ENCODE data around the gene ANGPTL4.
A peak's percentile ranks its signal among the peaks of the same experiment; 100 is the strongest.
"Not testable (repeated sequence)": the region's sequence is repeated elsewhere in the genome, so short reads cannot be mapped to it uniquely, and the experiment has no call there.

The ANGPTL4 gene

DNA sequence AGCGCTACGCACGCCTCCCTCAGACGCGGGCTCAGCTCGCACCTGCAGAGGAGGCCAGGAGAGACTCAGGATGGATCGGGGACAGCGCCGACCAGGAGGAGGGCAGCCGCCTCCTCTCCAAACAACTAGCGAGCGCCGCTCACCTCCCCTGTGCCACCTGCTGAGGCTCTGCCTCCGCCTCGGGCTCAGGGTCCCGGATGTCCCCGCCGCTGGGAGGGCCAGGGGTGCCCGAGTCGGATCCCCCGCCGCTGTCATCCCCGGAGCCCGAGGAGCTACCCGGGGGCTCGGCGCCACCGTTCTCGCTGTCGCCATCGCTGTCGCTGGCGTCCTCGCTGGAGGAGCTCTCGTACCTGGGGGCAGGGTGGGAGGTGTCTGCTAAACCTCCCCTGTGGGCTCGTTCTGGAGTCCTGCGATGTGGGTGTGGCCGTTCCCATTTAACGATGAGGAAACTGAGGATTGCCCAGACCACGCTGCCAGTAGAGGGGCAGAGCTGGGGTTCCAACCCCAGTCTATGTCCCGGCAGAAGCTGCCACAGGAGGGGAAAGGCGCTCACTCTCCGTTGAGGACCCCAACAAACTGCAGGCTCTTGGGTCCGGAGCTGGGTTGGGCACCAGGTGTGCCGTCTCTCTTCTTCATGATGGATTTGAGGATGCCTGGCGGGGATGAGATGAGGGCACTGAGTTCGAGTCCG lies 30.0 kb upstream of the ANGPTL4 start:
- no peak overlapping the region for H3K27ac ChIP-seq
- no peak for DNase-seq (ENCODE audit: low read depth, low spot score)

DNA sequence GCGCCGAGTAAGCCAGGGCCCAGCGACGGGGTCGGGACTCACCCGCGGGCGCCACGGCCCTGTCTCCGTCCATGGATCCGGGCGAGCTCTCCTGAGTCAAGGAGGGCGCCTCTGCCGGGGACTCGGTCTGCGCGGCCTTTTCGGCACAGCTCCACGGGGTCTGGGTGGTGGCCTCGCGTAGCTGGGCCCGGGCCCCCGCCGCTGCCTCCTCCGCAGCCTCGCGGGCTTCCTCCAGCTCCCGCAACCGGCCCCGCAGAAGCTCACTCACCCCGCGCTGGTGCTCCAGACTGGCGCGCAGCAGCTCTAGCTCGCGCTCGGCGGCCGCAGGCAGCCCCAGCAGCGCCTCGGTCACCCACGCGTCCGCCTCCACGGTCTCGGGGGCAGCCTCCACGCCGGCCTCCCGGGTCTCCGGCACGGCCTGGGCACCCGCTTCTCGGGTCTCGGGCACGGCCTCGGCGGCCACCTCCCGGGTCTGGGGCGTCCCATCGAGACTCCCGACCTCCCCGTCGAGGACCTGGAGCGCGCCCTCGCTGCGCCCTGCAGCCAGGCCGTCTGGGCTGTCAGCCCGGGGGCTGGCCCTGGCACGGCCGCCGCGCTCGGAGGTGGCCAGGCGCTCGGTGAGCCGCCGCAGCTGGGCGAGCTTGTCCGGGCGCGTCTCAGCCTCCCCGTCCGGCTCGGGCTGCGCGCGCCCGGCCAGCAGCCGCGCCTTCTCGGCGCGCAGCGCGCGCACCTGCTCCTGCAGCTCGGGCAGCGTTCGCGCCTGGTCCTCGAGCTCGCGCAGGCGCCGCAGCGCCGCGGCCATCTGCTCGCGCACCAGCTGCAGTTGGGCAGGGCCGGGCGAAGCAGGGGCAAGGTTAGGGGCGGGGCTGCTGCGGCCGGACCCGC lies 29.3 kb upstream of the ANGPTL4 start:
- no peak overlapping the region for H3K27ac ChIP-seq
- DNase-seq (ENCODE audit: low read depth, low spot score), result peak; percentile 82

DNA sequence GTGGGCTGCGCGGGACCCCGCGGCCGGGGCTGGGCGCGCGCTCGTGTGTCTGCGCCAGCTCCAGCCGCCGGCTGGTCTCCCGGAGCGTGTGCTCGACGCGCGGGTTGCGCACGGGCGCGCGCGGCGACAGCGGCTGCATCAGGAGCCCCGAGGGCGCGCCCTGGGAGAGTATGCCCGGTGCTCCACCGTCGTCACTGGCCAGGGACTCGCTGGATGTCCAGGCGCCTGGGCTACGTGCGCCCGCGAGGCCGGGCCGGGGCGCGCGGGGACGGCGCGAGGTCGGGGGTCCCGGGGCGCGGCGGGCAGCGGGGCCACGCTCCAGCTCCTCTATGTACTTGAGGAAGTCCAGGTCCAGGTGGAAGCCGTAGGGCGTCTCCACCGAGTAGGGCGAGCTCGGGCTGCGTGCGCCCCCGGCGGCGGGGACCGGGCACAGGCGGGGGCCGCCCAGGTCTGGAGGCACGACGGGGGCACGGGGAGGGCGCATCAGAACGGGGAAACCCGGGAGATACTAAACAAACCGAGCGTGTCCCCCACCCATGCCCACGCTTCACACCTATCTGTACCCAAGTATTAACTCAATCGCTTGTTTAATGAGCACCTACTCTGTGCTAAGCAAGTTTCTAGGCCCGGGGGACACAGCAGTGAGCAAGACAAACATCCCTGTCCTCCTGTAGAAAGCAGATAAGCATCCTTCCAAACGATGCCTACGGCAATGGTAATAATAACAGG lies 28.4 kb upstream of the ANGPTL4 start:
- H3K27ac ChIP-seq, result peak overlapping the region; percentile 20
- no peak for DNase-seq (ENCODE audit: low read depth, low spot score)

DNA sequence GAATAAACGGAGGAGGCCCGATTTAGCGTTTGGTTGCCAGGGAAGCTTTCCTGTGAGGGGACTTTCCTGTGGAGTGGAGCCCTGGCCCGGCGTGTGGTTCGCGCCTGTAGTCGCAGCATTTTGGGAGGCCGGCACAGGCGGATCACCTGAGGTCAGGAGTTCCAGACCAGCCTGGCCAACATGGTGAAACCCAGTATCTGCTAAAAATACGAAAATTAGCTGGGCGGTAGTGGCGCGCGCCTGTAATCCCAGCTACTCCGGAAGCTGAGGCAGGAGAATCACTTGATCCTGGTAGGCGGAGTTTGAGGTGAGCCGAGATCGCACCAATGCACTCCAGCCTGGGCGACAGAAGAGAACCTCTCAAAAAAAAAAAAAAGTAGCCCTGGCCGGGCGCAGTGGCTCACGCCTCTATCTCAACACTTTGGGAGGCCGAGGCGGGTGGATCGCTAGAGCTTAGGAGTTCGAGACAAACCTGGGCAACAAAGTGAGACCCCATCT lies 27.8 kb upstream of the ANGPTL4 start:
- H3K27ac ChIP-seq, result peak overlapping the region; percentile 20
- DNase-seq (ENCODE audit: low read depth, low spot score), result no peak

DNA sequence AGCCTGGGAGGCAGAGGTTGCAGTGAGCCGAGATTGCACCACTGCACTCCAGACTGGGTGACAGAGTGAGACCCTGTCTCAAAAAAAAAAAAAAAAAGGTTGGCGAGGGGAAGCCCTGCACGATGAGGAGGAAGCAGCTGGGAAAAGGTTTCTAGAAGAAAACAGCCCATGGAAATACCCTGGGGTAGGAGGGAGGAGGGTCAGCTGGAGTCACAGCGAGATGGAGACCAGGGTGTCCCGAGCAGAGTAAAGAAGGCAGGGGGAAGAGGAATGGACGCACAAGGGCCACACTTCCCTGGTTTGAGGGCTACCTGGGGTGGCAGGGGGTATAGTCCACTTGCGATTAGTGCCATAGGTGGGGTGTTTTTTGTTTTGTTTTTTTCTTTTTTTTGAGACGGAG lies 27.3 kb upstream of the ANGPTL4 start:
- DNase-seq (ENCODE audit: low read depth, low spot score), result no peak
- no peak overlapping the region for H3K27ac ChIP-seq

DNA sequence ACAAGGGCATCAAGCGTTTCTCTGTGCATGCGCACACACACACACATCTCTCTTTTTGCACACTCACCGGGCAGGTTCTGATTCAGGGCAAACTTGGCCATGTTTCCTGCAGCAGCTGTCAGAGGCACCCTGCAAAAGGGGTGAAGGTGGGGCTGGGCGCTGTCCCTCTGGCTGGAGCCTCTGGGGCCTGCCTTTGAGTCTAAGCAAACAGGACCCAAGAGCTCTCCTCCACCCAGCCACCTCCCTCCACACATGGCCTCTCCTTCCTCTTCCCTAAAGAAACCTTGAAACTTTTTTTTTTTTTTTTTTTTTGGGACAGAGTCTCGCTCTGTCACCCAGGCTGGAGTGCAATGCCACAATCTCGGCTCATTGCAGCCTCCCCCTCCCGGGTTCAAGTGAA lies 26.2 kb upstream of the ANGPTL4 start:
- DNase-seq (ENCODE audit: low read depth, low spot score), result no peak
- H3K27ac ChIP-seq, result no peak overlapping the region

DNA sequence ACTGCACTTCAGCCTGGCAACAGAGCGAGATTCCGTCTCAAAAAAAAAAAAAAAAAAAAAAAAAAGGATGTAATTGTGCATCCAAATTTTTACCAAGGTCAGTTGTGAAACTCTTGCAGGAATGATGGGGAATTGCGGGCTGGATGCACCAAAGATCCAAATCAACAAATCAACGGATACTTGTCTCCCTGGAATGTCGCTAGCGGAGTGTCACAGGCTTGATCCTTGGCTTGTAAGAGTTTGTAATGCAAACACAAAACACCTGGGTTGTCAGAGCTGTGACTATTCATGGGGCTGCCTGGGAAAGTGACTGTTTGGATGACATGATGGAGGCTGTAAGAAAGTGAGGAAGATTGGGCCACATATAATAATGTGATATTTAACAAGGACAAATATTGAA lies 25.1 kb upstream of the ANGPTL4 start:
- no peak overlapping the region for H3K27ac ChIP-seq
- DNase-seq (ENCODE audit: low read depth, low spot score), result no peak

DNA sequence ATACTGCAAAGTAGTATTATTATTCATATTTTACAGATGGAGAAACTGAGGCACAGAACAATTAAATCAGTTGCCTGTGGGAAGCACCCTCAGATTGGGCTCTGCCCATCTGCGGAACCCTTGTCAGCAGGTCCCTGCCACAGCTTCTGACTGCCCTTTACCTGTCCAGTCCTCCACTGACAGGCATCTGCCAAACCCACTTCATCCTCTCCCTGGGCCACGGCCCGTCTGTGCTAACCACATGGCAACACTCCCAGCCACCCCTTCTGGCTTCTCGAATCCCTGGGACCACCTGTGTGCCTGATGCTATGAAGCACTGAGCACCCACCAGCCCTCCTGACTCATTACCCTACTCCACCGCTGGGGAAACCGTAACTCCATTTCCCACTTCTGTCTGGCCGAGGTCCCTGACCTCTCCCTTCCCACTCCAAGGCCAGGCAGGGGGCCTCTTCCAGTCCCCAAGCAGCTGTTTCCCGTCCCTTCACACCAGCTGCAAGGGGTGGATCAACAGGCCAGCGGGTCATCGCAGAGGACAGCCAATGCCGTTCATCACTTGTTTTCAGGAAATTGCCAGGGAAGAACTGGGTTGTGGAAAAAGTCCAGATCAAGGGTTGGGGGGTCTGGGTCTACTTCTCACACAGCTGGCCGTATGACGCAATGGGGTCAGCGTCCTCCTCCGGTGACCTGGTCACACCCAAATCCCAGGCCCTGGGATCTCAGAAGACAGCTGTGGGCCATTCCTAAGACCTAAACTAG lies 23.4 kb upstream of the ANGPTL4 start:
- no peak overlapping the region for H3K27ac ChIP-seq
- no peak for DNase-seq (ENCODE audit: low read depth, low spot score)

DNA sequence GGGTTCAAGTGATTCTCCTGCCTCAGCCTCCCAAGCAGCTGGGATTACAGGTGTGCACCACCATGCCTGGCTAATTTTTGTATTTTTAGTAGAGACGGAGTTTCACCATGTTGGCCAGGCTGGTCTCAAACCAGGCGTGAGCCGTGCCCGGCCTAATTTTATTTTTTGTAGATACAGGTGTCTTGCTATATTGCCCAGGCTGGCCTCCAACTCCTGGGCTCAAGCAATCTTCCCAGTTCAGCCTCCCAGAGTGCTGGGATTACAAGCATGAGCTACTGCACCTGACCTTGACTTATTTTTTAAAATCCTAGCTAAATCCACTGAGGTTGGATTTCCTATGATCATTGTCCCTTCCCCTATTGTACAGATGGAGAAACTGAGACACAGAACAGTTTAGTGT lies 22.5 kb upstream of the ANGPTL4 start:
- H3K27ac ChIP-seq; DNase-seq (ENCODE audit: low read depth, low spot score): not testable (repeated sequence)

DNA sequence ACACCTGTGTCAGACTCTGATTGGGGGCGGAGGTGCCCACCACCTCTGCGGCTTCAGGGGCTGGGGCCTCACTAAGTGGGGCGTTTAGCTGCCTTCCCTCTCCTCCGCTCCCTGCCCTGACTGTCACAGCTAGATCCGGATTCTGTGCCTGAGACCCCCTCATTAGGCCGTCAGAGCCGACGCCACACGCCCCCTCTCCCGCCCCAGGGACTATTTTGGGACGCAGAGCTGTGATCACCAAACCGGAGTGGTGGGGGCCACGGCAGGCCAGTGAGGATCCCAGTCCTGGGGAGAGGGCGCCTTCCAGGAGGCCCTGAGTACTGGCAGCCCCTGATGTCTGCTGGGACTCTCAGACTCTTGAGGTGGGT lies 21.7 kb upstream of the ANGPTL4 start:
- DNase-seq (ENCODE audit: low read depth, low spot score), result no peak
- H3K27ac ChIP-seq, result no peak overlapping the region

DNA sequence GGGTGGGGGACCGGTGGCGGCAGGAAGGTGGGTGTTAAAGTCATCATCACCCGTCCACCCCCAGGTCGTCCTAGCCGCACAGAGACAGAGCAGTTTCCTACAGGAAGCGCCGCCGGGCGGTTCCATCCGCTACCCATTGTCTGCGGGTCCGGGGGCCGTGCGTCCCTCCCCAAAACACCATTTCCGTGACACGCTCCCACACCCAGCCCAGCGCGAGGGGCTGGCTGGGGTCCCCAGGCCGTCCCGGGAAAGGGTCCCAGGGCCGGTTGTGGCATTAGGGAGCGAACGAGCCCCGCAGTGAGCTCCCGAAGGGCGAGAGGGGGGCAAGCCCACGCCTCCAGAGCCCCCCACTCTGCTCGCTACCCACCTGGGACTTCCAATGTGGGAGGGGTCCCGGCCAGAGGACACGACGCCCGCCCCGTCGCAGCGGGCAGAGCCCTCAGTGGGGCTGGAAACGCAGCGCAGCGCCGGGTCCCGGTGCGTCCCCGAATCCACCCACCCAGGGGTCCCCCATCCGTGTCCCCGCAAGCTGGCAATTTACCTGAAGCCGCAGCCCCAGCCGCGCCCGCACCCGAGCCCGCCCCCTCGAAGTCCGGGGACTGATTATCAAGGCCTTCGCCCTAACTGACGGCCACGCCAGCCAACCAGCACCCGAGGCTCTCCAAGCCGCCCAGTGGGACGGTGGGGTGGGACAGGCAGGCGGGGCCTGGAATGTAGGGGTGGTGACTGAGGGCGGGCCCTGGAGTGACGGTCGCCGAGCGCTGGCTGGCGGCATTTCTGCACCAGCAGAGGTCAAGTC lies 21.1 kb upstream of the ANGPTL4 start, which contains the start of gene KANK3:
Gene KANK3, minus strand, starts transcription at position 579 of the 799 bp plus-strand sequence. CDS start 5,434 bp downstream, outside the sequence.
- peak; percentile 78 for DNase-seq (ENCODE audit: low read depth, low spot score)
- no peak within 1 kb of the TSS for H3K27ac ChIP-seq

DNA sequence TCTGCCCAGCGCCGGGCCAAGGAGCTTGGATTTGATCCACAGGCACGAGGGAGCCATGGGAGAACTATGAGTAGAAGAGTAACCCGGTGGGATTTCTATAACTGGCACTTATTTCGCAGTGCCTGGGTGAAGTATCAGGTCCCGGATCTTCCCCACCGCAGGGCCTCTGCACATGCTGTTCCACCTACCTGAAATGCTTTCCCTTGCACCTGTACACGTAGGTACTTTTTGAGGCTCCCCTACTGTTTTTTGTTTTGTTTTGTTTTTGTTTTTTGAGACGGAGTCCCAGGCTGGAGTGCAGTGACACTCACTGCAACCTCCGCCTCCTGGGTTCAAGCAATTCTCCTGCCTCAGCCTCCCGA lies 20.5 kb upstream of the ANGPTL4 start:
- no peak overlapping the region for H3K27ac ChIP-seq
- no peak for DNase-seq (ENCODE audit: low read depth, low spot score)

DNA sequence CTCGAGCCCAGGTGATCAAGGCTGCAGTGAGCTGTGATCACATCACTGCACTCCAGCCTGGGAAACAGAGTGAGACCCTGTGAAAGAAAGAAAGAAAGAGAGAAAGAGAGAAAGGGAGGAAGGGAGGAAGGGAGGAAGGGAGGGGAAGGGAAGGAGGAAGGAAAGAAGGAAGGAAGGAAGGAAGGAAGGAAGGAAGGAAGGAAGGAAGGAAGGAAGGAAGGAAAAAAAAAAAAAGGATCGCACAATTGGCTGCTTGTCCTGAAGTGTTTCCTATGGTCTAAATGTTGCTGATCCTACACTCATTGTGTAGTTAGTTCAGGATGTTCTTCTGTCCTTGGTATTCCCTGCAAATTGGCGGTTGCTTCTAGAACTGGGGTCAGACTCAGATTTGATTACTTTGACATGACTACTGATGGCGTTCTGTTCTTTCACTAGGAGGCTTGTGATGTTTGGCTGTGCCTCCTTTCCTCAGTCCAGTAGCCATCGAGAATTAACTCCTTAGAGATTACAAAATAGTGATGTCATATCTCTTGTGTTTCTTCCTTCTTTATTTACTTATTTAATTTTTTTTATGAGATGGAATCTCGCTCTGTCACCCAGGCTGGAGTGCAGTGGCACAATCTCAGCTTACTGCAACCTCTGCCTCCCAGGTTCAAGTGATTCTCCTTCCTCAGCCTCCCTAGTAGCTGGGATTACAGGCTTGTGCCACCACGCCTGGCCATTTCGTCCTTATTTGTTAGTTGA lies 14.2 kb upstream of the ANGPTL4 start:
- not testable (repeated sequence) for H3K27ac ChIP-seq; DNase-seq (ENCODE audit: low read depth, low spot score)

DNA sequence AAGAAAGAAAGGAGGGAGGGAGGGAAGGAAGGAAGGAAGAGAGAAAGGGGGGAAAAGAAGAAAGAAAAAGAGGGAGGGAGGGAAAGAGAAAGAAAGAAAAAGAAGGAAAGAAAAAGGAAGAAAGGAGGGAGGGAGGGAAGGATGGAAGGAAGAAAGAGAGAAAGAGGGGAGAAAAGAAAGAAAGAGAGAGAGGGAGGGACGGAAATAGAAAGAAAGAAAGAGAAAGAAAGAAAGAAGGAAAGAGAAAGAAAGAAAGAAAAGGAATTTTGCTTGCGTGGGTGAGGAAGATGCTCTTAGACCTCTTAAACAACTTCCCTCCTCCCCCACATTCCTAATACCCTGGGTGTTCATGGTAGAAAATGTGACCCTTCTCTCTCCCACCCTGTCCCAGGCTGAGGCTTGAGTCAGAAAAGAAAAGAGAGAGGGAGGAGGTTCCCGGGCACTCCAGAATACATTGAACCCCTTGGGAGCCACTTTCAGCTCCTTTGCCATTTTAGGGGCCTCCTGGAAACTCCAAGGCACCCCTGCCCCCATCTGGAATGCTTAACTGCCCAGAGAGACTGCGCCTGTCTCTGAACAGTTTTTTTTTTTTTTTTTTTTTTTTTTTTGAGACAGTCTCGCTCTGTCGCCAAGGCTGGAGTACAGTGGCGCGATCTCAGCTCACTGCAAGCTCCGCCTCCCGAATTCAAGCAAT lies 11.7 kb upstream of the ANGPTL4 start:
- DNase-seq (ENCODE audit: low read depth, low spot score), result no peak

DNA sequence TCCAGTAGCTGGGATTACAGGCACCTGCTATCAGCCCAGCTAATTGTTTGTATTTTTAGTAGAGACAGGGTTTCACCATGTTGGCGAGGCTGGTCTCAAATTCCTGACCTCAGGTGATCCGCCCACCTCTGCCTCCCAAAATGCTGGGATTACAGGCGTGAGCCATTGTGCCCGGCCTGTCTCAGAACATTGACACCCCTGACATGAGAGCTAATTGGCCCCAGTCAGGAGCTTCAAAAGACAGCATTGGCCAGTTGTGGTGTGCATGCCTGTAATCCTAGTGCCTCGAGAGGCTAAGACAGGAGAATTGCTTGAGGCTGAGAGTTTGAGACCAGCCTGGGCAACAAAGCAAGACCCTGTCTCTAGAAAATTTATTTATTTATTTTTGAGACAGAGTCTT lies 11.1 kb upstream of the ANGPTL4 start:
- not testable (repeated sequence) for H3K27ac ChIP-seq; DNase-seq (ENCODE audit: low read depth, low spot score)

More for the DNA sequence above, 11.7 kb upstream of the ANGPTL4 start:
- H3K27ac ChIP-seq, result no peak overlapping the region

DNA sequence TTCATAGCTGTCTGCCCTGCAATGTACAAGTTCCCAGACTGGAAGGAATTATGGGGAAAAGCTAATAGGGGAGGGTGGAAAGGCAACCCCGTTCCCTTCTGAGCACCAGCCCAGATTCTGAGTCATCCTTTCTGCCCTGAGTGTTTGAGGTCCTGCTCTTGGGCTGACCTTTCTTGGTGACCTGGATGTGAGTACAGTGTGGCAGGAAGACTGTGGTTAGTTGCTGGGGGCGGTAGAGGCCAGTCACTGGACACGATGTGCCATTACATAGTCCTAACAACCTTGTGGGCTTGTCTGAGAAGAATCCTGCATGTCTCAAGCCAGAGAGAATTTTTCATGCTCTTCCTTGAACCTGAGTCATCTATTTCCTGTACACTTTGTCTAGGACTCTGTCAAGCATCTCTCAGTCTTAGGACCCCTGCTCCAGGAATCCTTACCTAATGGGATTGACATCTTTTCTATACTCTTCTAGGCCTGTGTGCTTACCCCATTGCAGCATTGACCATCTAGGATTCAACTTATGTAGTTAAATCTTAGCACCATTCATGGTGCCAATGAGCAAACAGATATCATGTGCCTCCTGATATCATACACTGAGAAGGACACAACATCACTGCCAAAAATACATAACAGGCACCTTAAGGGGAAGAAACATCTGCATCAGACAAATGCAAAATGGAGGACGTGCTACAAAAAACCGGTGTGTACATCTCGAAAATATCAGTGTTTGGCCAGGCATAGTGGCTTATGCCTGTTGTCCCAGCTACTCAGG lies 8.1 kb upstream of the ANGPTL4 start:
- peak overlapping the region; percentile 81 for H3K27ac ChIP-seq
- peak; percentile 45 for DNase-seq (ENCODE audit: low read depth, low spot score)

DNA sequence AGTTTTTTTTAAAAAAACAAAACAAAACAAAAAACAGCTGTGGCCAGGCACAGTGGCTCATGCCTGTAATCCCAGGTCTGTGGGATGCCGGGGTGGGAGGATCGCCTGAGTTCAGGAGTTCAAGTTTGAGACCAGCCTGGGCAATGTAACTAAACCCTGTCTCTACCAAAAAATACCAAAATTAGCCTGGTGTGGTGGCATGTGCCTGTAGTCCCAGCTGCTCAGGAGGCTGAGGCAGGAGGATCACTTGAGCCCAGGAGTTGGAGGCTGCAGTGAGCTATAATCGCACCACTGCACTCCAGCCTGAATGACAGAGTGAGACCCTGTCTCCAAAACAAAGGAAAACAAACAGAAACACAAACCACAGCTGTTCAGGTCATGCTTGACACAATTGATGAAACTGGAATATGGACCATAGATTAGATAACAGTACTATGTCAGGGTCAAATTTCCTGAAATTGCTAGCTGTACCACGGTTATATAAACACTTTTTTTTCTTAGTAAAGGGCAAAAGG lies 6.9 kb upstream of the ANGPTL4 start:
- DNase-seq (ENCODE audit: low read depth, low spot score), result no peak
- peak overlapping the region; percentile 81 for H3K27ac ChIP-seq

All from epithelial cell of prostate (primary cell).